Stimulated activated CD8-positive, alpha-beta memory T cell treated with anti-CD3 and anti-CD28 coated beads, Interleukin-4, amount 100 ng/mL, for 48 hours (primary cell): Measurements from ENCODE around the gene NEK10.
A peak's percentile ranks its signal among the peaks of the same experiment; 100 is the strongest.

ENCODE experiments used
- DNase-seq: peaks from one replicate; pipeline ENCODE4 v3.0.0-alpha.2; 2020

NEK10 gene

DNA sequence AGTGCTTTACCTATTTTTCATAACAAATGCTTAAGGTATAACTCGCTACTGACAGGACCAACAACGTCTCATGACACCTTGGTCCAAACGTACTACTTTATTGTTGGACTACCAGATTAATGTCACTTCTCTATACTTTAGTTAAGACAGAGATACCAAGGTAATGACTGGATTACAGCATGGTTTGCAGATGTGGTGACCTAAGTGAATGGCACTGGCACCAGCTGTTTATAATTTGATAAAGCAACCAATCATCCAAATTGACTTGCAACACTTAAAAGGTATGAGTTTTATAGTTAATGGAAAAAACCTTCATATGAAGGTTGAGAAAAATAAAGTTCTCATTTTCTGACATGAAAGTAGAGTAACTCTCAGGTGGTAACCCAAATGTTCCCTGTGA lies 209.0 kb downstream of the NEK10 start:
- no peak for DNase-seq

DNA sequence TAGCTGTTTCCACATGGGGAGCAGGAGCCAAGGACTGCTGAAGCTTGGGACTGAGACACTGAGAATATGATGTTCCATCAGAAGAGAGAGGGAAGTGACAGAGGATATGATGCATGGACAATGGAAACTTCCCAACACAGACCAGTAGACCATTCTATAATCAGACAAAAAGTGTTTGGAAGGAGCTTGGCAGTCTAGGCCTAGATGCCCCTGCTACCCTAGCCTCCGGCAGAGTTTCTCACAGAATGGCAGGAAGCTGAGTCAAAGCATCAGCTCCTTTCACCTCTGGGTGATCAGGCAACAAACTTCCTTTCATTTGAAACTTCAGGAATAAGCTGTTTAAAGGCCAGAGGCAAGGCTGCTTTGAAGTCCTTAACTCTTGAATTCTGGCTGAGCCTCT lies 222.0 kb downstream of the NEK10 start:
- no peak for DNase-seq

DNA sequence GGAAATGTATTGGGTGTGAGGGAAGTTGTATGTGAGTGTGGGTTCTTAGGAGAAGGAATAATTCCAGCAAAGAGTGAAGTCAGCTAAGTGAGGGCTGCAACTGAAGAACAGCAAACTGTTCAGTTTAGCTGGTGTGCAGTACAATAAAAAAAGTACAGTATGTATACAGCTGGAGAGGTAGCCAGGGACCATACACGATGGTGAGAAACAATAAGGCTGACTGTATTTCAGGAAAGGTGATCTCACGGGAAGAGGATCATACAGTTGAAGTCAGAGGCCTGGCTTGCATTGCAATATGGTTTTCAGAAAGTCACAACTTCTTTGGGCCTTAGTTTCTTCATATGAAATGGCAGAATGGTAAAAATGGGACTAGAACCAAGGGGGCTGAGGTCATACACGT lies 222.4 kb downstream of the NEK10 start:
- DNase-seq, result no peak

DNA sequence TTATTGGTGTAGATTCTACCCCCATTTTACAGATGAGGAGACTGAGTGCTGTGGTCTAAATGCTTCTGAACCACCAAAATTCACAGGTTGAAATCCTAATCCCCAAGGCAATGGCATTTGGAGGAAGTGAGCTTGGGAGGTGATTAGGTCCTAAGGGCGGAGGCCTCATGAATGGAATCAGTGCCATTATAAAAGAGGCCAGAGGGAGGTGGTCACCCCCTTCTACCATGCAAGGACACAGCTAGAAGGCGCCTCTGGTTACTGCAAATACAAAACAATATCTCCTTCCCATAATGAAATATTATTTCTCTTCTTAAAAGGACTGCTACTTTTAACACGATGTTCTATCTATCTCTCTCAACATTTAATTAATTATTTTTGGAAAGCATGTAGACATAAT lies 223.5 kb downstream of the NEK10 start:
- no peak for DNase-seq

DNA sequence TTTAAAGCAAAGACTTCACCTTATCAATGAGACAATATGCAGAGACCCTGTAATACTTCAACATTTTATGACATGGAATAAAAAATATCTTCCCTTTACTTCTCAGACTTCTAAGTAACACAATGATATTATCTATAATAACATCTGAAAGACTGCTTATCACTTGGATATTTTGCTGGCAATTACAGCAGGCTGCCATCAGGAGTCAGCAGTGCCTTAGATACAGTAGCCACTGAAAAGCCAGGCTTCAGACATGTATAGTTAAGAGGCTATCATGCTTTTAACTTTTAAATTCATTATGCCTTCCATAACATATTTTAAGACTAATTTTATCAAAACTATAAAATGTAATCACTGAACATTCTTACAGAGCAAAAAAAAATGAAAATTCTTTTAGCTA lies 227.5 kb downstream of the NEK10 start:
- no peak for DNase-seq

DNA sequence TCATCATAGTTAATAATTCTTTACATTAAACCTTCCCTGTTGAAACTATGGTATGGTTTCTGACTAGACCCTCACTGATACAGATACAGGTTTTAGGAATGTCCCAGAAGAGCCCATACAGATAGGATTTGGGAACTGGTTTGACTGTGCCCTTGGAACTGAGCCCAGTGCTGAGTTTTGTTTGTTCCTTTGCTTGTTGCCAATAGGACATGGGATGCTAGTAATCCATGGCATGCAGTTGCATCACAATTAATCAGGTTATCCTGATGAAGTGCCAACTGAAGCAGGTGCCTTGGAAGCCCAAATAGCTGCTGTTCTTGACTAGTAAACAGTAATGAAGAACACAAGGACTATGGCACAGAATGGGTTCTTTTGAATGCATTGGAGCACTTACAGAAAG lies 230.6 kb downstream of the NEK10 start:
- DNase-seq, result no peak

DNA sequence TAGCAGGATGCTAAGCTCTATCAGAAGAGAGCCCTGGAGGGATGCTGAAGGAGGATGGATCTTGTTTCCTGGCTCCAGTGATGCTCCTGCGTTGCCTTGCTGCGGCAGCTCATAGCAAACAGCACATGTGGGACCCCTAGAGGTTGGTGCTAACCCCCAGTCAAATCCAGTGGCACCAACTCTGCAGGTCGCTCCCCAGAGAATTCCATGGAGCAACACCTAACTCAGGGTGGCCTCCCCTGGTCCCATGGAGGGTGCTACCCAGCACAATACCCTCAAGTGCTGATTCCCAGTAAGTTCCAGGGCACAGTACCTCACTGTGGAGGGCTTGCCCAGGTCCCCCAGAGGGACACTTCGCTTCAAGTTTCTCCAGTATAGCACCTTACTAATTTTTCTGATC lies 231.2 kb downstream of the NEK10 start:
- DNase-seq, result no peak

DNA sequence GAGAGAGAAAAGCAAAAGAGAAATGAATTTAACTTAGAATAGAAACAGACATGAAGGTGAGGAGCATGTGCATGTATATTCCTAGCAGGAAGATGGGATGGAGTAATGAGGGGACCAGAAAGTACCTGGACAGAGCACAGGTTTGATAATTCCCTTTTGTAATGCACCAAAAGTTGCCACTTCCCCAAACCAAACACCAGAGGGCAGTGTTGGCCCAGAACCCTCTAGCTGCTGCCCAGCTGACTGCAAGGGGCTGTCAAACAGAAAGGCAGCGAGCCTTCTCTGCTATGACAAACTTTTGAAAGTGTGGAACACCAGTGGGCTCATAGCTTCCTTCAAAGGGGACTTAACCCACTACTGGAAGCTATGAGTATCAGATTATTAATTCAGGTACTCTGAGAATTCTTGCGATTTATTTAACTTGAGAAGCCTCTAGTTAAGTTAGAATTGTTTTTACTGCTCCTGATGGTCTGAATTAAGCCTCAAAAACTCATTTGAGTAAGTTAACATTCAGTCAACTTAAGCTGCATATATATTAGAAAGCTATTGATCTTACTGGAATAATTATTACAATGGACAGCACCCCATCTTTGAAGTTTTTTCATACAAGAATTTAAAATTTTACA lies 234.9 kb downstream of the NEK10 start:
- DNase-seq, result peak; percentile 75

DNA sequence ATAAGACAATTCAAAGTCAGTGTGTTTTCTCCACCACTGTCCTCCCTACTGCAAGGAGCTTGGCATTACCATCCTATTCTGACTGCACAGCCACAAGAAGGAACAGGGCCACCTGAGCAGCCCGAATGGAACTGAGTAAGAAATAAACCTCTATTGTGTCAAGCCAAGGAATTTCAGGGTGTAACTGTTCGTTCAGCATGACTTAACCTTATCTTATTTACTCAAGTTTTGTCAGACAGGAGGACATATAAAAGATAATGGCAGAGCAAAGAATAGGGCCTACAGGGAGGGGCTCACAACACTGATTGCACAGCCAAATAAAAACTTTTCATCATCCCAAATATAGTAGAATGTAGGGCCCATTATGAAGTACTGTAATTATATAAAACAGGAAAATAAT lies 236.1 kb downstream of the NEK10 start:
- no peak for DNase-seq

DNA sequence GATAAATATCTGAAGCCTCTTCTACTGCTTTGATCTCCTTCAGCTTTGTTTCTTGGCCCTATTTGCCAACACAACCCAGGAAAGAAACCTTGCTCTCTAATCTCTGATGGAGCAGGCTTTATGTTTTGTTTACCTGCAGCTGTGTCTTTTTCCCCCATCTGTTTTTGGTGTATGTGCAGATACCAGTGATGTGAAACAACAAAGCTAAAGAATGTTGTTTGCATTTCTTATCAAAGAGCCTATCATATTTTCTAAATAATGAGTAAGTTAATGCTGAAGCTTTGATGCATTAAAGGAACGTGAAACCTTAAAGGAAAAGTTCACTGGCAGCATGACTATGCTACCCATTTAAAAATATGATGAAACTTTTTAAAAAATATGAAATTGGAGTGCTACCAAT lies 238.4 kb downstream of the NEK10 start:
- DNase-seq, result no peak

DNA sequence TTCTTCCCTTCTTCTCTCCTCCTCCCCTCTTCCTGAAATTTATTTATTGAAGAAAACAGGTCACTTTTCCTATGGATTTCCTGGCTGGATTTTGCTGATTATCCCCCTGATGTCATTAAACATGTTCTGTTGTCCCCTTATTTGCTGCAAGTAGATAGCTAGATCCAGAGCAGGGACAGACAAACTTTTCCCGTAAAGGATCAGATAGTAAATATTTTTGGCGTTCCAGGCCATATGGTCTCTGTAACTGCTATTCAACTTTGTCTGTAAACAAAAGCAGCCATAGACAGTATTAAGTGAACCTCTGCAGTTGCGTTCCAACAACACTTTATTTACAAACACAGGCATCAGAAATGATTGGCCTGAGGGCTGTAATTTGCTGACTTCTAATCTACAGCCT lies 241.3 kb downstream of the NEK10 start:
- no peak for DNase-seq

DNA sequence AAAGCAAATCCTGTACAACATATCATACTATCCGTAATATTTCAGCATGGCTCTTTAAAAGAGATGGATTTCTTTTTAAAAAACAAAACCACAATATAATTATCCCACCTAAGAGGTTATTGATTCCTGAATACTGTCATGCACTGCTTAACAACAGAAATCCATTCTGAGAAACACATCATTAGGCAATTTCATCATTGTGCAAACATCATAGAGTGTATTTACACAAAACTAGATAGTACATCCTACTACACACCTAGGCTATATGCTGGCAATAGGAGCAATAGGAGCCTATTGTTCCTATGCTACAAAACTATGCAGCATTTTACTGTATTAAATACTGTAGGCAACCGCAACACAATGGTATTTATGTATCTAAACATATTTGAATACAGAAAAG lies 242.0 kb downstream of the NEK10 start:
- no peak for DNase-seq

DNA sequence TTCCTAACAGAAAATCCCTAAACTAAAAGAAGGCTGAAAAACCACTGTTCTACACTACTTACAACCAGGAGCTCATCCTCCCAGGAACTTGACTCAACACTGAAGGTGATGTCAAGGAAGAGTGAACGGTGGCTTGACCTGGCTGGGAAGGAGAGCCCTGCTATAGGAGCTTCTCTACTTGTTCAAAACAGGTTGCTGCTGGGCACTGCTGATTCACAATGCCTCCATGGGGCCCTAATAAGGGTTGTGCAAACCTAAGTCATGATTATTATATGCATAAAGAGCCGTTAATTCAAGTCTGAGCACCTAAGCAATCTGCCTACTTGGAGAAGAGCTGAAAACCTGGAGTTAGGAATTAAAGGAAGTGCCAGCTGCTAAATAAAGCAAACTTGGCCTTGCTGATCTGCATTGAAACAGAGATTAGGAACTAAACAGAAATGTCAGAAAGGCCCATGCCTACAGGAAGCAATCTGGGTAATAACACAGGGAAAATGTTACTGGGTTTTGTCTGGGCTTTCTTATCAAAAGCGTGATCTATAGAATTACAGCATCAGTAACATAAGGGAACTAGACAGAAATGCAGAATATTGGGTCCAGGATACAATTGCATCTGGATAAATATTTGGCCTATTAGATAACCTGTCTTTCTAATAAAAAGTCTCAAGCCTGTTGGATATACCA lies 243.2 kb downstream of the NEK10 start:
- no peak for DNase-seq

DNA sequence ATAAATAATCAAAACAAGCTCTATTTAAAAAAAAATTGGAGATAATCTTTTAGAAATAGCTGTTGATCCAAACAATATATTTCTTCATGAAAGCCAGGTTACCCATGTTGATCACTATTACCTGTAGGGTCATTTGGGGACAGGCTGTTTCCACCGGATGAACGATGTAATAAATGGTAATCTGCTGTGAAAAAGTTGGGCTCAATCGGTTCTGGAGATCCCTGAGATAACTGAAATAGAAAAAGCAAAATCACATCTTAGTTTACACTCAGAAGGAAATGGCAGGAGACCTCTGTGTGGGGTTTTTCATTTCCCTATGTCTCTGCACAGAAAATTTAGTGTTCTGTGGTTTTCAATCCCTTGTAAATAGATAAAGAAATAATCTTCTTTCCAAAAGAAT lies 249.5 kb downstream of the NEK10 start:
- DNase-seq, result no peak

DNA sequence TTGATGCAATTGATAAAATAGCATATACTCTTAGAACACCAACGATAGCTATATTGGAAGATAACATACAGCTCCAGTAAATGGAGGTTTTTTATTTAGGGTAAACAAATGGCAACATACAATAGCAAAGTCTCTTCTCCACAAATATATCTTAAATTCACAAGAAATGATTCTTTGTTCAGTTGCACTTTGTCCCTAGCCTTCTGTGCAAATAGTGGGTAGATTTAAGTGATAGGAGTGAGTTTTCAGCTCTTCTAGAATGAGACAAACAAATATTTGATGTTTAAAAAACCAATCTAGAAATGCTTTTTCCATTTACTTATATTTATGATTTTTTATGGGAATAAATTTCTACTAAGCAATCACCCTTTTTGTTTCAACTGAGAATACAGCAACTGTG lies 253.8 kb downstream of the NEK10 start:
- no peak for DNase-seq

DNA sequence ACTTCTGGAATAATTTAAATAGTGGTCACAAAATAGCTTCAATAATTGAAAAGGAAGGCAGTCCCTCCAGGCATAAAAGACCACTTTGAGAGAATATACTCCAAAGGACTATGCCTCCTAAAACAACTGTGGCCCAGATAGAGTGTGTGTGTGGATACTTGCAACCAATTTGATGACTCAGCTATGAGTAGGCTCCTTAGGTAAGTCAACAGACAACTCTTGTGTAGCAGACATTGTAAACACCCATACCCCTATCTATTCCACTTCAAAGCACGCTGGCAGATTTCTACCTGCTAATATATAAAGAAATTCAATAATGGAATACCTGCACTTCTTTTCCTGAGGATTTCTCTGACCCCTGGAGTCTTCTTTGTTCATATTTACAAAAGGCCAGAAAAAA lies 254.5 kb downstream of the NEK10 start:
- DNase-seq, result no peak

DNA sequence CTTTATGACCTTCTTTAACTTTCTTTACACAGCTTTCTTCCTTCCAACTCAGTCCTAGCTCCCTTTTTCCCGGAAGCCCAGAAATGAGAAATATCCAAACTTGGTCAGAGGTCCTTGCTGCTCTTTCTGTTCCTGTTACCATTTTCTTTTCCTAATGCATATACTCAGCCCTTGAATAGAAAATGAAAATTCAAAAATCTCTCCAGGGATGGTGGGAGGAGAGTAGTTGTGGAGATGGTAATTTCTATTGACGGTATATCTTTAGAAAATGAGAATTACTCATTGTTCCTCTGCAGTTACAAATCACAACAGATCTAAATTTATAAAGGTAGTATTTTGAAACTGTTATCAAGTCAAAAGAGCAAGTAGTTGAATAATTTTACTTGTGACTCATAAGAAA lies 255.1 kb downstream of the NEK10 start:
- DNase-seq, result no peak

DNA sequence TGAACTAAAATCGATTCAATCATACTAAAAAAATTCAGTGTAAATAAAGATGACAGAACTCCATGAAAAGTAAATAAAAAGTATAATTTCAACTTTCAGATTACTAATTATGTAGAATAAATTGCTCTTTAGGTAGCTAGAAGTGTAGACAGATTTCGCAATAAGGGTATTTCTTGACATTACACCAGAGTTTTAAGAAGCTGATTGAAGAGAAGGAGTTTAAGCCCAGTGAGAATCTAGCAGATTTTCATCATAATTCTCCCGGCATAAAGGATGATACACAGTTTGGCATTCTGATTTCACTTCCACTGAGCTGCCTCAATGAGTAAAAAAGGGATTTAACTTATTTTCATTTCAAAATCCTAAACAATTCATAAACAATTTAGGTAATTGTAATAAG lies 259.2 kb downstream of the NEK10 start:
- no peak for DNase-seq

DNA sequence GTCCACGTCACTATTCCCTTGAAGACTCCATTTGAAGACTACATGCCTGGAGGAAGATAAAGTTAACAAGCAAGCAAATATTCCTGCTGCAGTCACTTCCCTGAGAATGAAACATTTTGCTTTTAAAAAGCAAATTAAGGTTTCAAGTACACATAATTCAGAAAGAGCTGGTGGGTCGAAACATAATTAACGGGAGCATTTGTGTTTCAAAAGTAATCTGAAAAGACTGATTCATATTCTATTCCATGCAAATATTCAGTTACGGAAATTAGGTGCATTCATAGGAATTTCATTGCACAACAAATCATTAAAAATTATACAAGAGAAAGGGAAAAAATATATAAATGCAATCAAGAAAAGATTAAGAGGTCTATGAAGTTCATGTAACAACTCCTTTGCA lies 260.9 kb downstream of the NEK10 start:
- DNase-seq, result no peak

DNA sequence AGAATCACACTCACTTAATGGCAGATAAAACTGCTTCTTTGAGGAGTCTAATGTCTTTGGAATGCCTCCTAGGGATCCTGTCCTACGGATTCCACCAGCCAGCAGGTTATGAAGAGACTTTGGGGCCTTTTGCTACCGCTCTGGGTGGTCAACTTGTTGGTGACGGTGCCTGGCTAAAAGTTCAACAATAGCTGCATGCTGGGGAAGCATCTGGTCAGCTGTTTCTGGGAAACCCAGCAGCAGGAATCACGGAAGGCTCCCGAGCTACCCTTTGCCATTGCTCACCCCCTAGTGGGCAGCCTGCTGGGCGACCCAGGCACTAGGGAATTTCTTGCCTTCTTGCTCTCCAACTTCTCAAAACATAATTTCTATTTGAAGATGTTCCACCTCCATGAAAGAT lies 263.3 kb downstream of the NEK10 start:
- DNase-seq, result no peak

DNA sequence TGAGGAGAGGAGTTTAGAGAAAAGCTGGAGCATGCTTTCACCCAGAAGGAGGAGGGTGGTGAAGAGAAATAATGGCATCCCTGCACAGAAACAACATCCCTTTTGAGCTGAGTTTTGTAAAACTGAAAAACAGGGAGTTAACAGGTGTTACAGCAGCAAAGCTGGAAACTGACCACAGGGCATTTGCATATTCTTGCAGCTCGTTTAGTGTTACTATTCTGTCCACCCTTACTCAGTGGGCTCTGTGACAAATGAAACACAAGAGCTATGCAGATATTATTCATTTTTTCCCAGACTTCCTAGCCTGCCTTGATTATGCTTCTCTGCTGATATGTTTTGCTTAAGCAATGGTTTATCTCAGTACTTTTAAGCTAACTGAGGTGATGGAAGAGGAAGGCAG lies 272.0 kb downstream of the NEK10 start:
- DNase-seq, result no peak

DNA sequence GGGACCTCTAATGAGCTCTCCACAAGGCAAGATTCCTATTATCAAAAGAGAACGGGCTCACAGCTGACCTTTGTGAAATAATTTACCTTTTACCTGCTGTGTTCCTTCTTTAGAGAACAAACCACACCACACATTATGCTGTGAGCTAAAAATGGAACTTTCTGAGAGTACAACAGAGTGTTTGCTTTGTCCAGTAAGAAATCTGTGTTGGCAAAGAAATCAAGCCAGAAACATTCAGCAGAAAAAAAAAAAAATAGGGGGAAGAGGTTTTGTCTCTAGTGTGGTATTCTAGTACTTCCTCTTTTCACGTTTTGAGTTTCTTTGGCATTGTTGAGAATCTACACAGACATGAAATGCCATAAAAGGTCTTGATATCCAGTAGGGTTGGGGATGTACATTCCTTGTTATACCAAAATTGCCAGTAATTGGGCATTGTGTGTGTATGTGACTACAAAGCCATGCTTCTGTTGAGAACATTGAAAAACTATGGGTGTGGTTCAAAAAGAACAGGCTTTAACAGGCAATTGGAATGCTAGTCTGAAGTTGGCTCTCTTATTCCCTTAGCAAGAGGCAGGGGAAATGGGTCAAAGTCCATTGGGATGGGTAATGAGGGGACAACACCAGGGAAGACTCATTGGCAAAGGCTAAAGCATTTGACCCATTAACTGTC lies 273.5 kb downstream of the NEK10 start:
- DNase-seq, result no peak

DNA sequence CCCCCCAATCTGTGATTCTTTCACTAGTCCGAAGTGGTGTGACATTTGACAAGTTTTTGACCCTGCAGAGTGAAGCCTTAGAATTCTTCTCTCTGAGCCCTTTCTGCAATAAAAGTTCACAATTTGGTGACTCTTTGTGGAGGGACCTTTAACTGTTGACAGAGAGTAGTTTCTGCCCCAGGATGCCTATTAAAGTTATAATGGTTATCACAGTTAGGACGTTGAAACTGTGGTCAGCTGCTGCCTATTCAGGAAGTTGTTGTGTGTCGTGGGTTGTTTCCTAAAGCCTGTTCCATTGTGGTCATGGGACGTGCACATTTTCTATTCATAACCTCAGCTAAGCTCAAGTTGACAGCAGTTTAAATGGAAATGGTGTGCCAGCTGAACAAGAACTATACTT lies 274.5 kb downstream of the NEK10 start:
- no peak for DNase-seq

DNA sequence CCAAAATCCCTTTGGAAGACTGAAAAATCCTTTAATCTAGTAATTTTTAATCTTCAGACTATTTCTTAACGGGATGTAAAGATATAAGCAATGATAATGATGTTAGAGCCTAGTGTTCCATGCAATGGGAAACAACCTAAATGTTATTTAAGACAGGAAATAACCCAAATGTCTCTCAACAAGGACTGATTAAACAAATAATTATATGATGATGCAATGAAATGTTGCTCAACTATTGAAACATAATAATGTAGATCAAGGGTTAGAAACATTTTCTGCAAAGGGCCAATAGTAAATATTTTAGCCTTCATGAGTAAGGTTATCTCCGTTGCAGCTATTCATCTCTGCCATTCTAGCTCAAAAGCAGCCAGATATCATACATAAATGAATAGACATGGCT lies 275.4 kb downstream of the NEK10 start:
- no peak for DNase-seq
